Measurements from ENCODE around the gene PRKAG2.

PRKAG2 gene

DNA sequence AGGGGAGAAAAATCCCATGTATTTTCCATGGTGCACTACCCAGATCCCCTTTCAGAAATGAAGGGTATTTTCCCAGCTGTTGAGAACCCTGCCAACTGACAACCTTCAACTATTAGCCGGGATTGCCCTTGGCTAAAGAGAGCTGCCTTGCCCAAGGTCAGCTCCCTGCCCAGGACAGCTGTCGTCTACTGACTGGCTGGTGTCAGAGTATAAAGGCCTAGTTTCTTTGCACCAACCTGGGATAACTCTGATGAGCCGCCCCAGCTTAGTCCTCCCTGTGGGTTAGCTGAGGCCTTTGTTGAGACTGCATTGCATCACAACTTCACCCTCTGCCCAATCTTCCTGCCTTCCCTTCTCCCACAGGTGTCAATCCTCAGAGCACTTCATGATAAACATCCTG is 210.0 kb downstream of the PRKAG2 start:
- FAIRE-seq, result no peak

DNA sequence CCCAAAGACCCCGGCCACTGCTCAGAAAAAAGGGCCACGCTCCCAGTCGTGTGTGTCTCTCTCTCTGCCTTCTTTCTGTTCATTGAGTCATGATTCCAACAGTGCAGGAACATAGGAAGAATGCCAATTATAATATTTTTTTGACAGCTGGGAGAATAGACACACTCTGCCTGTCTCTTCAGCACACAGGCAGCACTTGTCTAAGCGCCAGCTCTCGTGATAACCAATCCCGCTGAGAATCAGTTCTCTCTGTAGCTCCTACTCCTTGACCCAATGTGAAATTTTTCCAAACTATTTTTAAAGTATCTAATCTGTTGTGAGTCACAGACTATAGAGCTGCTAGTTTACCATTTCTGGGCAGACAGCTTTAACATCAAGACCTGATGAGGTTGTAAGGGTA is 211.5 kb downstream of the PRKAG2 start:
- FAIRE-seq, result no peak

DNA sequence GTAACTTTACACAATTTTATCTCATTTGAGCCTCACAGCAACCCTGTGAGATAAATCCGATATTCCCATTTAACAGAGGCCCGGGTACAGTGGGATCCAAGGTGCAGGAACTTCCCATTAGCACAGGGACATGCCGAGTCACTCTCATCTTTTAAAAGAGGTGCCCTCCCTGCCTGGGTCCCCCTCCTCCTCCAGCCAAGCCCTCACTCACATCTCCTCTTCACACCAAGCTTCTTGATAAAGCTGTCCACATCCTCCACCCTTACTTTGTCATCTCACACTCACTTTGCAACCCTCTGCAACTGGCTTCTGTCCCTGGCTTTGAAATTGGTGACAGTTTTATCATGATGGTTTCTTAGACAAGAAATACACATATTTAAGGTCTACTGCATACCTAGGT is 212.6 kb downstream of the PRKAG2 start:
- FAIRE-seq, result no peak

DNA sequence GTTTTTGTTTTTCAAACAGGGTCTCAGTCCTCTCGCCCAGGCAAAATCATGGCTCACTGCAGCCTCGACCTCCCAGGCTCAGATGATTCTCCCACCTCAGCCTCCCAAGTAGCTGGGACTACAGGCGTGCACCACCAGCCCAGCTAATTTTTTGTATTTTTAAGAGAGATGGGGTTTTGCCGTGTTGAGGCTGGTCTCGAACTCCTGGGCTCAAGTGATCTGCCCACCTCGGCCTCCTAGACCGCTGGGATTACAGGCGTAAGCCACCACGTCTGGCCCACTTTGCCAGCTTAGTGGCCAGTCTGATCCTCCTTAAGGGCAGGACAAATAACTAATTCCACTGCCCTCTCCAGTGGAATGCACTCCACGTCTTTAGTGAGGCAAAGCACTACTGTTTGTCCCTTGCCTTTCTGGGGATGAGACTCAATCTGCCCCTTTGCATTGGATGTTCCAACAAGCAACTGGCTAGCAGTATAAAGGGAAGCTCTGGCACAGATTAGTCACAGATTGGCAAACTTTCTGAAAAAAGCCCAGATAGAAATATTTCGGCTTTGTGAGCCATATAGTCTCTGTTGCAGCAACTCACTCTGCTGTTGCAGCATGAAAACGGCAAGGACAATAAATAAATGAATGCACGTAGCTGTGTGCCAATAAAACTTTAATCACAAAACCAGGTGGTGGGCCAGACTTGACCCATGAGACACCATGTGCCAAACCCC is 213.4 kb downstream of the PRKAG2 start:
- no peak for FAIRE-seq

DNA sequence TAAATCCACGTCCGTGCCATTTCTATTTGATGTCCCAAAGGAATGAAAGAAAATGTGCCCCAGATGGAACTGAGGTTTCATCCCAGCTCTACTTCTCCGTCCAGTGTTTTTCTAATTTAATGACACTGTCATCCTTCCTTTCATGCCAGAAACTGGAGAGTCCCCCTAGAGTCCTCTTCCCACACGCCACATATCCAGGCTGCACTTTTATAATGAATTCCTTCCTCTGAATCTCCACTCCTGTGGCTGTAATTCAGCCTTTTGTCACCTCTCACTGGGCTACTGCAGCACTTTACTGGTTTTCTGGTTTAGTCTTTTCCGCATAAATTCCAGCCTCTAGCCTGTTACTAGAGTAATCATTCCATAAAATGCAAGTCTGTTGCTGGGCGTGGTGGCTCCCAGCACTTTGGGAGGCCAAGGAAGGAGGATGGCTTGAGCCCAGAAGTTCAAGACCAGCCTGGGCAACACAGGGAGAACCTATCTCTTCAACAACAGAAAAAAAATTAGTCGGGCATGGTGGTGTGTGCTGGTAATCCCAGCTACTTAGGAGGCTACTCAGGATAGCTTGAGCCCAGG is 214.6 kb downstream of the PRKAG2 start:
- no peak for FAIRE-seq

DNA sequence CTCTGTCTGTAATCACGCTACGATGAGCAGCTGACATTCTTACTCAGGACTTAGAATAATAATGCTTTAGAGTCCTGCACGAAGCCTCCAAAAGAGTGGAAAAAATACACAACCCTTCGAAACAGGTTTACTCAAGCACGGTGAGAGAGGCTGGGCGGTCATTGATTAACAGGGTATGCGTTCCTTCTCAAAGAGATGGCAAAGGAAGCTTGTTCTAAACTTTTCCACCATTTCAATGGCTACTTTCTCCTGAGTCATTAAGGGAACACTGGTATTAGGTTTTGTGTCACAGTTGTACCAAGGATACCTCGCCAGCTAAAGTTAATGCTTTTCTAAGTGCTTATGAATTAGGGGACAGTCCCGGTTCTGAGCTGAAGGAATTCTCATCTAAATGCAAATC is 215.3 kb downstream of the PRKAG2 start:
- no peak for FAIRE-seq

DNA sequence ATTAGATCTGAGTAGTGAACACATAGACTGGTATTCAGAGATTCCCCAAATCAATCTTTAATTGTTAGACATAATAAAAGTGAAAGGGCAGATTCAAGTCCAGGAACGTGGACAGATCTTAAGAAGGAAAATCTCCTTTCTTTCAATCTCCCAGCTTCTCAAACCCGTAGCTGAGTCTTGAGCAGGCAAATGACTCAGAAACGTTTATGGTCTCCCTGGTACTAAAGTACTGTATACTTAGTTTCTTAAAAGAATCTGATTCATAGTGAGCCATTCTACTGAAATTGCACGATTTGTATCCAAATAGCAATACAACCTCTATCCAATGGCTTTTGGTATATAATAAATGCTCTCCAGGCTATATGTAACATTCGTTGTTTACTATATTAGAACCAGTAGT is 216.8 kb downstream of the PRKAG2 start:
- FAIRE-seq, result no peak

DNA sequence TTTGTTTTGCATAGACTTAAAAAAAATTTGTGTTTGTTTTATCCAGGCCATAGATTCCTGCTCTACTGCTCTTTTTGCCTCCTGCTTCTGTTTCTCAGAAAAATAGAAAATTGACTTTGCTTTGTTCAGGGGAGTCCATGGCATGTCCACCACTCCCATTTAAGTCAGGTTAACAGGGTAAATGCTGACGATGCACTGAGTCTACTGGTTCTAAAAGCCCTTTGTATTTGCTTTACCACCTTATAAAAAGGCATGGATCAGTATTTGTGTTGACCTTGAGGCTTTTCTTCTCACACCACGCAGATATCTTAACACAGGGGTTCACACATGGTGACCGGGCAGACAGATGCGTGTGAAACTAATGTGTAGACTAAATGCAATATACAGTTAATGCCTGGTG is 217.7 kb downstream of the PRKAG2 start:
- no peak for FAIRE-seq

DNA sequence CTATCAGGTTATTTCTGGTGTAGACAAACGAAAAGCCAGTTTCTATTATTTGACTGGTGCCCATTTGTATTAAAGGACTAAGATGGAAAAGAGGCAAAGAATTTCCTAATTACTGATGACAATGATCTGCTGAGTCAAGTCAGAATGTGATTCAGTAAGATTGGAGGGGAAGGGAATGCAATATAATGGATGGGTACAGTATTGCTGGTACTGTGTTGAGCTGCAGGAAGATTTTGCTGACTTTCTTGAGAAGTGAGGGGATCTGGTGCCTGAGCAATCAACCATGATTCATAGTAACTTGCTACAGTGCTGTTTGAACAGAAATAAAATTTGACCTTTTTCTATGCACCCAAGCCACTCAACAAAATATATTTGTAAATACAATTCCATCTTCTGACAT is 218.1 kb downstream of the PRKAG2 start:
- FAIRE-seq, result no peak

DNA sequence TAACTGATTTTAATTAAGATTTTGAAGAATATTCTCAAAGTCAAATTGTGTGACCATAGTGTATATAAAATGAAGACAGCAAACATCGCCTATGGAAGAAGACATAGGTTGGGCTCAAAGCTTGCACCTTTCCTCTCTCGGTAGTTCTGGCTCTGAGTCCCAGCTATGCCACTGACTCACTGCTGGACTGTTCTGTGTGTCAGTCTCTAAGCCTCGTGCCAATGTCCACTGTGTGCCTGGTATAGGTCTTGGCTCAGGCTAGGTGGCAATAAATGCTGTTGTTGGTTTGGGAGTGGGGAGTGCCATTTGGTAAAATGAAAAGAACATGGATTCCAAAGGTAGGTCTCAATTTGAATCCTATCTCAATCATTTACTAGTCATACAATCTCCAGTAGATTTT is 219.7 kb downstream of the PRKAG2 start:
- no peak for FAIRE-seq

DNA sequence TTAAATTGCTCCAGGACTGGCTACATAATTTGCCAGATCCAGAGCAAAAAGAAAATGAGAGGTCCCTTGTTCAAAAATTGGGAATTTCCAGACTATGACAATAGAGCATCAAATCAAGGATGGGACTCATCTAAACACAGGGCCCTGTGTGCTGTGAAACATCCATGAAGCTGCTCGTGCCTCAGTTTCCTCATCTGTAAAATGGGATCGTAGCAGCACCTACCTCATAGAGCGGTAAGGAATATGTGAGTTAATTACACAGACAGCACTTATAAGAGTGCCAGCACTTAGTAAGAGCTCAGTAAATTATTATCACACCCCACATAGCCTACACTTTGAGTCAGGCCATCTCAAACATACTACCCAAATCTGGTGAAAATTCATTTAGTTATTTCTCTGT is 221.4 kb downstream of the PRKAG2 start:
- no peak for FAIRE-seq

DNA sequence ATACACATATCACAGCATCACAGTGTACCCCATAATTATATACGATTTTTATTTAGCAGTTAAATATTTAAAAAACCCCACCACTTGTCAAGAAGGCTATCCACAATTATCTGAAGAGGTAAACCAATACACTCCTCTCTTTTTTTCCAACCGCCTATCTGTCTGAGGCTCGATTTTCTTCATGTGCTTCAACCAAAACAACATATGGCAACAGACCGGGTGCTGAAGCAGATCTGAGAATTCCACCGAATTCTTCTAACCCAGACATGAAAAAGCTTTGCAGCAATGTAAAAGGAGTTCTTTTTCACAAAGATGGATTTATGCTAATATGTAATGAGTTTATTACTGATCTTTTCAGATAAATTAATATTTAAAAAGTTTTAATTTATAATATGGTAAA is 224.8 kb downstream of the PRKAG2 start:
- FAIRE-seq, result no peak

DNA sequence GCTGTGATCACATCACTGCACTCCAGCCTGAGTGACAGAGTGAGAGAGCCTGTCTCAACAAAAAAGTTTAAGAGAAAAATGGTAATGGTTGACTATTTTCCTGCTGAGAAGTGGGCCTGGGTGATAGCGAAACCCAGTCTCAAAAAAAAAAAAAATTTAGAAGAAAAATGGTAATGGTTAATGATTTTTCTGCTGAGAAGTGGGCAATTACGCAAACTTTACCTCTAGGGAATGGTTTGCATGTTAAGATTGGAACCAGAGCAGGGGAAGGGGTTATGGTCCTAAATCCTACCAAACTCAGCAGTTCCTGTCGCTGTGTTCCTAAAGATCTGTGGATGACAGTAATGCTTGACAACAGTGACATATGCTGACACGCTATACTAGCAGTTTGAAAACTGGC is 226.8 kb downstream of the PRKAG2 start:
- no peak for FAIRE-seq

DNA sequence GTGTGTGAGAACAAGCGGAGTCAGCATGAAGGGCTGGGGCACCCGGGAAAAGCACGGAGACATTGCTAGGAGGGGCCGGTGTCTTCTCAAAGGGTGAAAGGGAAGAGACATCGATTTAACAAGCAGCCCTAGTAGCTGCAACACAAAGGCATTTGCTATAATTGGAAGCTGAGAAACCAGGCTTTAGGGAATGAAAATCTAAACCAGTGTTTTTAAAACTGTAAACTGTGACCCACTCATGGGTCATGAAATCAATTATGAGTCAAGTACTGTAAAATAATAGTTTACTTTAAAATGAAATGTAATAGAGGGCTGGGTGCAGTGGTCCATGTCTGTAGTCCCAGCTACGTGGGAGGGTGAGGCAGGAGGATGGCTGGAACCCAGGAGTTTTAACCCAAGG is 228.5 kb downstream of the PRKAG2 start:
- no peak for FAIRE-seq

DNA sequence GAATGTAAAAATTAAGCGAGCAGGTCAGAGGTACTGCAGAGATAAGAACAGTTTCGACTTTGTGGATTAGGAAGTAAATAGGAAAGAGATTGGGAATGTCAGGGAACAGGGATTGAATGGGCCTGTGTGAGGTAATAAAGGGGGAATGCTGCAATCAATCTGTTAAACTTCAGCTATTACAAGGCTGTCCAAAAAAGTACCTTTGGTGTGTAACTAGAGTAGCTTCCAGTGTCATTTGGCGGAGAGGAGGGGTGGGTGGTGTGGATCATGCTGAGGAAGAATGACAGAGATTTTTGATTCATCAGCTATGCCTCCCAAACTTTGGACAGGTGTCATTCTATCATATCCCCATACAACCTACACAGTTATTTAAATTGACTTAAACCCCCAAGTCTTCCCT is 229.0 kb downstream of the PRKAG2 start:
- no peak for FAIRE-seq

DNA sequence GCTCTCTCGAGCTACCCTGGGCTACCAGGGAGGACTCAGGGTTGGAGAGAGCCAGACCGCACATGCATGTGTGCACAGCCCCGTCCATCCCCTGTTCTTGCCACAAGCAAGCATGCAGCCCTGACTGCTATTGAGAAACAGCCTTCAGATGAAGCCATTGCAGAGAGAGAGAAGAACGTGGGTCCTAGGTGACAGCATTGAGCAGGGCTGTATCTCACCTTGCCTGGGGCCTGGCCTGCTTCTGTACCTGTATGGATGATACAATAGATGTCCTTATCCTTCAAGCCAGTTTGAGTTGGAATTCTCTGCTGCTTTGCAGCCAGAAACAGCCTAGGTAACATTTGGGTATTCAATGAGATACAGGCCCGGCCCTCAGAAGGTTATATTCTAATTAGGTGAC is 229.9 kb downstream of the PRKAG2 start:
- no peak for FAIRE-seq

DNA sequence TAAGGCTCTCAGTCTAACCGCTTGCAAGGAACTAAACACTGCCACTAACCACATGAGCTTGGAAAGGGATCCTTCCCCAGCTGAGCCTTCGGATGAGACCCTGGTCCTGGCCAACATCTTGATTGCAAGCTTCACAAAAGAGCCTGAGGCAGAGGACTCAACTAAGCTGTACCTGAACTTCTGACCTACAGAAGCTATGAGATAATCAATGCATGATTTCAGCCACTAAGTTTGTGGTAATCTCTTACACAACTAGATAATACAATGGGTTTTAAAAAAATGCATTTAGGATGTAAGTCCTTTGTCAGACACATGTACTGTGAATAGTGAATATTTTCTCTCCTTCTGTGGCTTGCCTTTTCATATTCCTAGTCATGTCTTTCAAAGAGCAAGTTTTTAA is 231.6 kb downstream of the PRKAG2 start:
- no peak for FAIRE-seq

DNA sequence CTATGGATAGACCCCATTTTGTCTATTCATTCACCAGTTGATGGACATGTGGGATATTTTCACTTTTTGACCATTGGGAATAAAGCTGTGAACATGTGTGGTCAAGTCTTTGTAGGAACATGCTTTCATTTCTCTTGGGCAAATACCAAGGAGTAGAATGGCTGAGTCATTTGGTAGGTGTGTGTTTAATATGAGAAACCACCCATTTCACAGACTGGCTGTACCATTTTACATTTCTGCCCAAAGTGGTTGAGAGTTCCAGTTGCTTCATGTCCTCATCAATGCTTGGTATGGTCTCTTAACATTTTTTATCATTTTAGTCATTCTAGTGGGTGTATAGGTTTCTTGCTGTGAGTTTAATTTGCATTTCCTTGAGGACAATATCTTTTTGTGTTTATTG is 232.4 kb downstream of the PRKAG2 start:
- no peak for FAIRE-seq

DNA sequence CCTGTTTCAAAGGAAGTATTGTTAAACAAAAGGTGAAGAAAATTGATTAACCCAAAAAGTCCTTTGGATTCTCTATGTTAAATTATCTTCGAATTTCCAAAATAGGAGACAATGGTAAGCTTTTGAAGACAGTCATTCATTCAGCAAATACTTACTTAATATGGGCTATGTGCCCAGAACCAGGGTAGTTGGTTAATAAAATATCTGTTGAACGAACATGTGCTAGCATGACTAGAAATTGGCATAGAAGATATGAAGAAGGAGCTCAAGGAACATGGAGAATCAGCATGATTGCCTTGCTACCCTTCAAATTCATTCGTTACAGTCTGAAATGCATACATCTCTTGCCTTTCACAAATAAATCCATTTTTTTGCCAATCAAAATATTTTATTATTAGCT is 234.2 kb downstream of the PRKAG2 start:
- no peak for FAIRE-seq

DNA sequence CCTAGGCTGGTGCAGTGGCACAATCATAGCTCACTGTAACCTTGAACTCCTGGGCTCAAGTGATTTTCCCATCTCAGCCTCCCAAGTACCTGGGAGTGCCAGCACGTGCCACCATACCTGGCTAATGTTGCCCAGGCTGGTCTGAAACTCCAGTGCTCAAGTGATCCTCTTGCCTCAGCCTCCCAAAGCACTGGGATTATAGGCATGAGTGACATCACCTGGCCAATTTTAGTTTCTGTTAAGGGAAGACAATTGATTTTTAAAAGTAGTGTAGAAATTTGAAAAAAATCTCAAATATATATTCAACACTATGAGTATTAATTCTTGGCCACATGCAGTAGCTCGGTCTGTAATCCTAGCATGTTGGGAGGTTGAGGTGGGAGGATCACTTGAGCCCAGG is 235.3 kb downstream of the PRKAG2 start:
- FAIRE-seq, result no peak

DNA sequence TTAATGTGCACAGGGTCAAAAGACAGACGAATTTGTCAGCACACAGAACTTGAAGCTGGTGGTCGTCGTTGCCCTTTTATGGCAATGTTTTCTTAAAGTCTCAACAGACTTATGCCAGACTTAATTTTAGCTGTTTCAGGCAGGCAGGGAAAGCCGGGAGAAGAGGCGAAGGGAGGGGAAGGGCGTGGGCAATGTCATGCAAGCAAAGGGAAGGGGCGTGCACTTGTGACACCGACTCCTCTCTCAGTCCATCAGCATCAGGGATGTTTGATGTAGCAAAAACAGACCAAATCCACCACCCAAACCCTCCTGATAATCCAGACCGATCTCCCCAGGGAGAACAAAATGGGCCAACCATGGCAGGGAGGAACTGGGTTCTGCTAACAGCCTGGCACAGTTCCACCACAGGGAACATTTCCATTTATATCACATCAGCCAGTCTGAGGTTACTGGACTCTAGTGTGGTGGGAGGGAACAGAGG is 239.1 kb downstream of the PRKAG2 start:
- FAIRE-seq, result no peak

DNA sequence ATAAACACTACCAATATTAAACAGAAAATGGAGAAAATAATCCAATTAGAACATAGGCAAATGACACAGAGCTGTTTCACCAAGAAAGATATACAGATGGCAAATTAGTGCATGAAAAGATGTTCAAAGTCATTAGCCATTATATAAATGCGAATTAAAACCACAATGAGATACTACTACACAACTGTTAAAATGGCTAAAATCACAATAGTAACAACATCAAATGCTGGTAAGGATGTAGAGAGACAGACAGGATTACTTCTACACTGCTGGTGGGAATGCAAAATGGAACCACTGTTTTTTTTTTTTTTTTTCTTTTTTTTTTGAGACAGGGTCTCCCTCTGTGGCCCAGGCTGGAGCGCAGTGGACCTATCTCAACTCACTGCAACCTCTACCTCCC is 242.3 kb downstream of the PRKAG2 start:
- no peak for FAIRE-seq

DNA sequence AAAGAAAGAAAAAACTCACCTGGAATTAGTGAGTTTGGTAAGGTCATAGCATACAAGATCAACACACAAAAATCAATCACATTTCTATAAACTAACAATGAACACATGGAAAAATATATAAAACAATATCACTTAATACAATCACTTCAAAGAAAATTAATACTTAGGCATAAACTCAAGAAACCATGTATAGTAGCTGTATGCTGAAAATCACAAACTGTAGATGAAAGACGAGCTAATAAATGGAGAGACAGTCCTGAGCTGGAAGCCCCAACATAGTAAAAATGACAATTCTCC is 243.5 kb downstream of the PRKAG2 start:
- no peak for FAIRE-seq

DNA sequence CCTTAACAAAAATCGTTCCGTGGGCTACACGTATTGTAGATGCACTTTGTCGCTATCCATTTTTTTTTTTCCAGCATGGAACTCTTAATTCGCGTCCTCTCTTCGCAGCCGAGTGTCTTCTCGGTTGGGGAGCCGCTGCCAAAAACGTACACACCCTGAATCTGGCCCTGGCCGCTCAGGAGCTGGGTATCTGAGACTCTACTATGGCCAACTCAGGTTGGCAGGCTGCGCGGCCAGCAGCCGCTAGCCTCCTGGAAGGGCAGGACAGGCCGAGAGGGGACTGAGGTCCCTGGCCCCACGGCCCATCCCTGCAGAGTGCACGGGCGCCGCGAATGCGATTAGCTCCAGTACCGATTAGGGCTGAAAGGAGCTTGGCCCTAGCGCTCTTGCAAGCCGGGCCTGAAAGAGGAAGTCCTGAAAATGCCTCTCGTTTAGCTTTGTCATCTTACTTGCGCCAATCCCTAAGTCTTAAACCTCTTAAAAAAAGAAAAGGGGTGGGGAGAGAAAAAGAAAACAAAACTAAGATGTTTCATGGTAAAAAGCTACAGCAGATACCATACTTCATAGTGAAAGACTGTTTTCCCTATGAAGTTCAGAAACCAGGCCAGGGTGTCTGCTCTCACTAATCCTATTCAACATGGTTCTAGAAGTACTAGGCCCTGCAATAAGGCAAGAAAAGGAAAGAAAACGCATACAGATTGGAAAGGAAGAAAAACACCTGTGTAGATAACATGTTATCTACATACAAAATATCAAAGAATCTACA is 244.0 kb downstream of the PRKAG2 start:
- FAIRE-seq, result no peak
